Effector CD8-positive, alpha-beta T cell (primary cell): Measurements from ENCODE around the gene MRPL14.

ENCODE experiments used
- DNase-seq: peaks from one replicate; lab custom pipeline; 2025; lab: John Stamatoyannopoulos, UW

The MRPL14 gene

DNA sequence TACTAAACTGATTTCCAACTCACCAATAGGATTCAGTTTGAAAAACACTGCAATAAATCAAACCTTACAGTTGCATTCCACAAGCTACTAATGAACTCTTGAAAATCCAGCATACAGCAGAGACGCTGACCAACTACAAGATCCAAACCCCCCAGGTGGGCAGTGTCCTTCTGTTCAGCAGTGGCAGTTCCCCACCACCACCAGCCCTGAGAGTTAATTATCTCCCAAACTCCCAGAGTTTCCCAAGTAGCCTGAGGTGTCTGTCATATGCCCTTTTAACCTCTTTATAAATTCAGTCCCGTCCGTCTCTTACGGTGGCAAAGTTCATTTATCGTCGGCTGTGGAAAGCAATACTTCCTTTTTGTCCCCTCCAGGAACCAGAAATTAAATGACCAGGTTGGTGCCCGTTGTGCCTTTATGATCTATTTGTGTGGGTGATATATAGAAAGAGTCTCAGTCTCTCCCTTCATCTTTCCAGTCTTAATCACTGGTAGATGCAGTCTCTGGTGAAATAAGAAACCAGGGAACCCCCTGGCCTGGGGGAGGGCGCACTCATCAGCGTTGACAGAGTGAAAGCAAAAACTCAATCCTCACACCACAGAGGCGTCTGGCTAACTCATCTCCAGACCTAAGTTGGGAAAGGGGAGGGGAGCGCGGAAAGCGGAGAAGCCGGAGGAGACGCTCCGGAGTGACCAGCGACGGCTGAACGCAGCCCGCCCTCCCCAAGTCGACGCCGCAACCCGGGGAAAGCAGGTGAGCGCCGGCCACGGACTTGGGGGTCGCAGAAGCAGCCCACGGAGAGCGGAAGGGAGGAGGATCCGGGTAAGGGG lies 717 bp downstream of the MRPL14 start:
- peak; percentile 56 for DNase-seq

DNA sequence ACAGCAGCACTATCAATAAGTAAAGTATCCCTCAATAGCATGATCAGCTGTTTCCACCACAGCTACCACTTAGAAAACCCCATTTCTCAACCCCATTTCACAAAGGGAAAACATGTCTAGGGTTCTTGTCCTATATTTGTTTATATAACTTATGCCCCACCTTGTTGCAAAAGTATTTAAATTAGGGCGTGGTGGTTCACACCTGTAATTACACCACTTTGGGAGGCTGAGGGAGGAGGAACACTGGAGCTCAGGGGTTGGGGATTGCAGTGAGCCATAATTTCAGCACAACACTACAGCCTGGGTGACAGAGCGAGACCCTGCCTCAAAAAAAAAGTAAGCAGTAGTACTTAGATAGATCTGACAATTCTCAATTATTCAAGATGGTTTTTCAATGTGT lies 3.7 kb downstream of the MRPL14 start:
- no peak for DNase-seq

DNA sequence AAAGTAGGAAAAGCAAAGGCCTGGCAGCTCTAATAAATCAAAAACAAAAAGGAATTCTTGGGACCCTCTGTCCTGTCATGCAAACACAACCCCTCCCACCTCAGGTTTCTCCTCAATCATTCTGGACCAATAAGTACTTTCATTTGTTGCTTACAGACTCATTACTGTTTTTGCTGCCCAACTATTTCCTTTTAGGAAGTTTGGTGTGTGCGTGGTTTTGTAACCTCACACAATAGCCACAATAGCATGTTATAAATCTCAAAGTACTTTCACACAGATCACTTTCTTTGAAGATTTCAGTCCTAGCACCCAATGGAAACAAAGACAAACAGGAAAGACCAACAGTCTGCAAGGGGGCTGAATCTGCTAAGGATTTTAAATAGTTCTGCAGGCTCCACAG lies 4.5 kb downstream of the MRPL14 start:
- no peak for DNase-seq

DNA sequence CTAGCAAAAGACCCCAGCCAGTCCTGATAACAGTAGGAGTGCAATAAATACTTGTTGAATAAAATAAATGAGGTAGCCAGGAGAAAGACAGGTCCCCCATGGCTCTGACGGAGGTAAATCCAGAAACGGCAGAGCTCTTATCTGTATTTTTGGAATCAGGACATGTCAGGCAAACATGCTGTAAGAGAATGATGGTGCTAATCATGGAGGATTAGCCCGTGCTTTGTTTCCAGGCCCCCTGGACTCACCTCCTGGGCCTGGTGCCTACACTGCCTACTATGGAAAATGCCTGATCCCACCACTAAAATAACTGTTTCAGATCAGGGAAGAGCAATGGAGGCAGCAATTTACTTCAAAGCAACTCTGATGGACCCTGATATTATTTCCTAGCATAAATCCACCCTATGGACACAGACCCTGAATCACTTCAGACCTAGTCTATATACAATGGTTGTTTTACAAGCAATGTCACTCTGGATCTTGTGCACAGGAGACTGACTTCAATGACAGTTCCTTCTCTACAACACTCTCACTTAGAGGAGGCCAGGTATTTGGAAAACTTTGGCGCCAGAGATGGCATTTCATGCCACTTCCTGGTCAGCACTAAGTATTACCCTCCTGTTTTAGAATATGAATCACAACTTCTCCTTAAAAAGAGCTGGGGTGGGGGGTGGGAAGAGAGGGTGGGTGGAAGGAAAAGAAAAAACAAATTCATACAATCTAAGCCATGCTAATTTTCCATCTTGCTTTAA lies 6.4 kb downstream of the MRPL14 start:
- DNase-seq: no peak

DNA sequence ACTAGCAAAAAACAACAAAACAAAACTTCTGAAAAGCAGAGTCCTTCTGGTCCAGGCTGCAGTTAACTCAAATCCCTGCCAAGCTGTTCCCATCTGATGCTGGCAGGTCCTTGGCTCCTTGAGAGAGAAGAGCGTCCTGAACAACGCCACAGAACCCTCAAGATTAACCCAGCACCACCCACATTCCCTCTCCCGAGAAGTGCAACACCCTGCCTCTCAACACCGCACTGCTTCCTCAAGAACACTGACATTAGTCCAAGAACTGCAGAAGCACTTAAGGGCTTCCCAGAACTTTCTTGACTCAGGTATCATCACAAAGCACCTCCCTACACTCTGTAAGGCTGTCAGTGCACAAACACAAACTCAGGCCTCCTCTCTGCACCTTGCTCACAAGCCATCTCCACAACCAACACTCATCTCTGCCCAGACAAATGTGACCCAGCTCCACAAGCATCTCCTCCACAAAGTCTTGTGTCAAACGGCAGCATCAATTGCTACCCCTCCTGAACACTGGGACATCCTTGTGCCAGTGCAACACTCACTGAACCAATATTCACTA lies 7.5 kb downstream of the MRPL14 start:
- no peak for DNase-seq

DNA sequence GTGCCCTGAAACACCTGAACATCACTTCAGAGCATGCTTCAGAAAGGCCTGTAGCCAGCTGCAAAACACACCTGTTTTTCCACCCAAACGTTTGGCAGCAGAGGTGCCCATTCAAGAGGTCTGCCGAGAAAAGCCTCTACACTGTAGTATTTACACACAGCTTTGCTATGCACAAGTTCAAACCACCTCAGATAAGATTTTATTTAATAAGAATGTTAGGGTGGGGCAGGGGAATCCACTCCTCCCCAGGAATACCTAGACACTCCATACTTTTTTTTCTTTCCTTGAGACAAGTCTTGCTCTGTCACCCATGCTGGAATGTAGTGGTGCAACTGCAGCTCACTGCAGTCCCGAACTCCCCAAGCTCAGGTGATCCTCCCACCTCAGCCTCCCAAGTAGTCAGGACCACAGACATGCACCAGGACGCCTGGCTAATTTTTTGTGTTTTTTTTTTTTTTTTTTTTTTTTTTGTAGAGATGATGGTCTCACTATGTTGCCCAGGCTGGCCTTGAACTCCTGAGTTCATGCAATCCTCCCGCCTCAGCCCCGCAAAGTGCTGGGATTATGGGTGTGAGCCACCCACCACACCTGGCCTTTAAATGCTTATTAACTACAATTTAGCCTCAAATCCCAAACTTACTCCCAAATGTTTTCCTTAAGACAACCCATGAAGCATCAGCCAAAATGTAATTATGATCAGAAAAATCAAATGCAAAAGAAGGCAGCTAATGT lies 9.7 kb downstream of the MRPL14 start:
- no peak for DNase-seq

DNA sequence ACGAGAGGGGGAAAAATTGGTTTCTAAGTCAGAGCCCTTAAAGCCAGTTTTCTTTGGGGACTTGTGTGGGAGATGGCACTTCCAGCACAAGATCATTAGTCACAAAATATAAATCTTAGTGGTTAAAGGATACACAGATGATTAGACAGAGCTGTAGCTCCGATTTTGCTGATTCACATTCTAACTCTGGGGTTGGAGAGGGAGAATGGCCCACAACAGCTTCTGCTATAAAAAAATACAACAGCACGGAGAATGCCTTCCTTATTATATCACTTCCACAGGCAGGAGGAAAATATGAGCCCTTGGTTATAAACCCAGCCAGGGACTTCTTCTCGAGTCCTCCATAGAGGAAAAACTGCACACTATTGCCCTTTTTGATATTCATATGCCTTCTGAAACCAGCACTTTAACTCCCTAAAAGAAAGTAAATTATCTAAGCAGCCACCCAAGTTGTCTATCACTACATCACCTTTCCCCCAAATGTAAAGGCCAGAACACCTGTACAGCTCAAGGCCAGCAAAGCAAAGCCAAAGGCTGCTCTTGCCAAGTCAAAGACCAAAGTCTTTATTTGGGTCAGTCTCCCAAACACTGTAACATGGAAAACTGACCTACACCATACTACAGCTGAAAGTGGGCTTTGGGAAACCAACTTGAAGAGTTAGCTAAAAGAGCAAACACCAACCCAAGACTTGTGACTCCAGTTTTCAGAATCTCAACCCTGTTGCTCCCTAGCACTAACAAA lies 10.4 kb downstream of the MRPL14 start:
- no peak for DNase-seq

DNA sequence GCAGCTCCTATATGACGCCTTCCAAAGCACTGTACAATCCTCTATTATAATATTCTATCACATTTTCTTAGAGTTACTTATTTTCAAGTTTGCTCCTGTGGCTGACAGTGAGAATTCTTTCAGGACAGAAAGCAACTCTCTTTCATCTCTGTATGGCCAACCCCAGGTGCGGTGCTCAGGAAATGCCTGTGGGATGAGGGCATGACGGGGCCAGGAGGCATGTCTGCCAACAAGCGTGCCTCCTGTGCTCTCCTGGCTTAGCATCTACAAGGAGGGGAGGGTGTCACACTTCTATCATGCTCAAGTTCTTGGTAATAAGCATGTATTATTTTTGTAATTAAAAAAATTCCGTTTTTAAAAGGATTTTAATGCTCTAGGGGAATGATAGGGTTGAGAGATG lies 11.4 kb downstream of the MRPL14 start:
- DNase-seq: no peak

DNA sequence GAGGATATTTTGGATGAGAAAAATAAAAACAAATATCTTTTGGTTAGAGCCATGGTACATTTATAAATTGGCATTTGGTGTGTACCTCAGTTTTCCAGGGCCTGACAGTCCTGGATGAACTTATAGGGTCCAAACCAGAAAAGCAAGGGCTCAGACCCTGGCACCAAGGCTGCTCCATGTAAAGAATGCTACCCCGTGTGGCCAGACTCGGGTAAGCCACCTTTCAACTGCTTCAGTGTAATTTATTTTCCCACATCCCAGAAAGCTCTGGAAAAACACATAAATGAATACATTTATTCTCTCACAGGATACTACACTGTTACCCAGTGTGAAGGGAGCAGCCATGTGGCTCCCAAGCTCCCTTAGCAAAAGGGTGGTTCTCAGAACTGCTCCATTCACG lies 13.8 kb downstream of the MRPL14 start:
- no peak for DNase-seq

DNA sequence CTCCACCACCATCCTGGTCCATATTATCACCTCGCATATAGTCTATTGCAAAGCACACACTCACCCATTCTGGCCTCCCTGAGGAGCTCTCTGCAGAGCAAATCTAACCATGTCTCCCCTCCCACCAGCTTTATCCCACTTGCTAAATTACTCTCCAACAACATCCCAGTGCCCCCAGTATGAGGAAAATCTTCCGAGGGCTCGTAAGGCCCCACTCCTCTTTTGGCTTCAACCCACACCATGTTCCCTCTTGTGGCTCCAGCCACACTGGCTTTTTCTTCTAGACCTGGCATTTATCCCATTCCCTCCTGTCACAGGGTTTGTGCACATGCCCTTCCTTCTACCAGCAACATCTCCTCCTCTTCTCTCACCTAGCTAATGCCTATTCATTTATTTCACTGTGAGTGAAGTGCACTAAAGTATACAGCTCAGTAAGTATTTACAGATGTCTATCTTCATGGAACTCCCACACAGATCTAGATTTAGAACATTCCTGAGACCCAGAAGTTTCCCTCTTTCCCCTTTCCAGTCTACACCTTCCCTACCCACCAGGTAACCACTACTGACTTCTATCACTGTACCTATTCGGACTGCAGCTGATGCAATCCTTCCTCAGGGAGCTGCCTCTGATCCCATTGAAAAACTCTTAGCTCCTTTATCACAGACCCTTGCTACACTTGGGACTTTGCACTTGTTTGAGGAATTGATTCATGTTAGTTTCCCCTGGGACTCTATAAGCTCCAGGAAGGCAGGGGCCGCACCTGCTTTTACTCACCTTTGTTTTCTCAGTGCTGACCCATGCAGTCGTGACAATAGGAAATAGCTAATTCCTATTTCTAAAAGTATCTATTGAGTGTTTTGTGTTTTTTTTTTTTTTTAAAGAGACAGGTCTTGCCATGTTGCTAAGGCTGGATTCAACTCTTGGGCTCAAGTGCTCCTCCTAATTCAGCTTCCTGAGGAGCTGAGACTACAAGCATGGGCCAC lies 15.5 kb downstream of the MRPL14 start:
- DNase-seq: no peak

DNA sequence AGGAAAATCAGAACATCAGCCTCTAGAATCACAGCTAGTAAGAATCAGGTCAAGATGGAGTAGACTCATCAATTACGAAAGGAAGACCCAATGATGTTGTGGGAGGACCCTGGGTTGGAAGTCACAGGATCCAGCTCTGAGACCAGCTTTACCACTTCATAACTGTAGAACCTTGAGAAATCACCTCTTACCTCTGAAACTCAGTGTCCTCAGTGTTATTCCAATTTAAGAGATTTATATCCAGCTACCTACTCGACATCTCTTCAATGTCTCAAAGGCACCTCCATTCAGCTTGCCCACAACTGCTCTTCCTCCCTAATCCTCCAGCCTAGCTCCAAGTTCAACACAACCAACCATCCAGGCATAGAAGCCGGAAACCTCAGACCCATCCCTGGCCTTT lies 16.3 kb downstream of the MRPL14 start:
- no peak for DNase-seq

DNA sequence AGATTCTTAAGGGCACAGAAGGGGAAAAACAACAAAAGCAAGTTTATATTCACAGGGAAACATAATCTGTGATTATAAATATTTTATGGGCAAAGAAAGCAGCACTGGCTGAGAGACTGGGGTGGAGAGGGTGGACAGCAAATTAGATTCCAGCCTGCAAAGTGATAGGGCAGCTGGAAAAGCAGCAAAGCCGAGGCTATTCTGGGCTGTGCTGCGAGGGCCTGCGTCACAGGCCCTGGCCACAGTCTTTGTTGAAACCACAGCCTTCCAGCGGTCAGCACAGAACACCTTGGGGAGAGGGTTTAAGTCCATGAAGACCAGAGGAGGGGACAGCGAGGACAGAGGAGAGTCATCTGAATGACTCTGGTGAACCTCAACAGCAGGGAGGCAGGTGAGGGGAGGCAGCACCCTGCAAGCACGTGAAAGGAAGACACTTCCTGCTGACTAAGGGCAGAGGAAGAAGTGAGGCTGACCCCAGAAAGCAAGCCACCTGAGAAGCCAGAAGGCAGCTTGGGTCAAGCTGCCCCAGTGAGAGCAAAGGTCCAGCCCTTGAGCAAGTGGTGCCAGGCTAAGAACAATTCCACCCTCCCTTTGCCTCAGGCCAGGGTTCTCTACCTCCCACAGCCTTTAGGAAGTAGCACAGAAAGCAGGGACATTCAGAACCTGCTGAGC lies 17.1 kb downstream of the MRPL14 start:
- DNase-seq: no peak

DNA sequence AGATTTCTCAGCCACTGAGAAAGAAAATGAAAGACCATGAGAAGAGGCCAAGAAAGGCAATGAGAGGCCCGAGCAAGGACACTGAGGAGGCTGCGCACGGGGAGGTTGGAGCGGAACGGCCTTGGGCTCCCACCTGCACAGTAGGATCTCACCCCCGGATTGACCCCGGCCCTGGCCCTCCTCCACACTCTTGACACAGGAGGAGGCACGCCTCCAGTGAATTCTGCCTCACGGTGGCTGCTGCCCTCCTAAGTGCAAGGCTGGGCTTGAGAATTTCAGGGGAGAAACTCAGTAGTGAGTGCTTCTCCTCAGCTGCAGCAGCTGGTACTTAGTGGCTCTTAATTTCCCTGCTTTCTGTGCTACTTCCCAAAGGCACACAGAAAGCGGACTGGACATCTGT lies 18.0 kb downstream of the MRPL14 start:
- no peak for DNase-seq

DNA sequence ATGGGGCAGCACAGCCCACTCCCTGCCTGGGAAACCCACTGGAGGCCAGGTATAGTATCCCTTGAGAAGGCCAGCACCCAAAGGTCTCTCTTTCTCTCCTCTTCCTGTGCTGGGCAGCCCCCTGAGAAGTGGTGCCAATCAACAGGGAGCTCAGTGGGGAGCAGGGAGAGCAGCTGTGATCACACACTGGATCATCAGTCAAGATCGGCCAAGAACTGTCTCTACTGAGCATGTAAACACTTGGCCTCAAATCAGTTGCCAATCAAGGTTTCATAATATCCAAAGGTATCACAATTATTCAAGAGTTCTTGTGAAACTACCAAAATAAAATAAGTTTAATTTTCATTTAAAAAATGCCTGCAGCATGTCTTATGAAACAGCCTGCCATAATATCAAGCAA lies 18.8 kb downstream of the MRPL14 start:
- DNase-seq: no peak

DNA sequence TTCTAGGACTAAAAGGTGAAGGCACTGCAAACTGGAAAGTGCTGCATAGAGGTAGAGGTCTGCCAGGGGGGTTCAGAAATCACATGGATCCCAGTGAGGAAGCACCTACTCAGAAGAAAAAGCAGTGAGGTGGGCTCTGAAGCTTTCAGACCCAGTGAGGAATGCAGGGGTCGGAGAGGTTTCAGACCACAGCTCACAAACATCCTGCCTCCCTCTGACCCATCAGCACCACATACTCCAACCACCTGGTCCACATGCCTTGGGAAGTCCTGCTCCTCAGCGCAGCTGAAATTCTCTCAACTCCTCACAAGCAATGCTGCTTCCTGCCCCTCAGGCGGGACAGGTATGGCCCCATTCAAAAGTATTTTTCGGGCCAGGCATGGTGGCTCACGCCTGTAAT lies 20.2 kb downstream of the MRPL14 start:
- no peak for DNase-seq

DNA sequence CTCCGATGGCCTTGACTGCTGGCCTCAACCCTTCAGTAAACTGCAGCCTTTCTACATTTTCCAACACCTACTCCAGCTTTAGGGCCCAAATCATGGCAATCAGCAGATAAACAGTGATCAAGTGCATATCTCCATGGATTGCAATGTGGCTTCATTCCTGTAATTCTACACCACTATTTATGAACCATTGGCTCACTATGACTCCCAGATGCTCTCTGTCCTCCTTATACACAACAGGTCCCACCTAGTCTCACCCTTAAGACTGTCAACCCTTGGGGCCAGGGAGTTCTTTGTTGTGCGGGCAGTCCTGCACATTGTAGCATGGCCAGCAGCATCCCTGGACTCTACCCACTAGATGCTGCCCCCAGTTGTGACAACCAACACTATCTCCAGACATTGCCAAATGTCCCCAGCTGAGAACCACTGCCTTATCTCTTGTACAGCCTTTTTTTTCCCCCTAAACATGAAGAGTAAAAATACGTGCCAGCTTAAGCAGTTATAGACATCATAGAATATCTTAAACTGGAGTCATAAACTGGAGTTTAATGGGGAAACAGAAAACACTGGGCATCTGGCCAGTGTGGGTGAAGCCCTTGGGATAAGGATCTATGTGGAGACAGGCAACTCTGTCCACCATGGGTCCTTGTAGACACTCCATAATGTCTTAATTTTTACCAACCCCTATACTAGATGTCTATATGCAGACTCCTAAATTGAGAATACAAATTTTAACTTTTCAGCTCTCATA lies 21.1 kb downstream of the MRPL14 start:
- no peak for DNase-seq

DNA sequence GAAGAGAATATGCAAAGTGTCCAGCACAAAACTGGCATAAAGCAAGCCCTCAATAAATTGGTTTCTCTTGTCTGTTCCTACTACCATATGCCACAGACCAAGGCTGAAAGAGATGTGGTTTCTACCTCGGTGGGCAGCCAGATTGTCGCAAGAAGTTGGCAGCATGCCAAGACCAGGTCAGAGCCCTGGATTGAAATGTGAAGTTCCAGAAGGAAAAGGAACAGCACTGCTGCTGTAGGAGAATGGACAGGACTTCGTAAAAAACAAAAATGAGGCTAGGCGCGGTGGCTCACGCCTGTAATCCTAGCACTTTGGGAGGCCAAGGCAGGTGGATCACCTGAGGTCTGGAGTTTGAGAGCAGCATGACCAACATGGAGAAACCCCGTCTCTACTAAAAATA lies 22.1 kb downstream of the MRPL14 start:
- DNase-seq: no peak

DNA sequence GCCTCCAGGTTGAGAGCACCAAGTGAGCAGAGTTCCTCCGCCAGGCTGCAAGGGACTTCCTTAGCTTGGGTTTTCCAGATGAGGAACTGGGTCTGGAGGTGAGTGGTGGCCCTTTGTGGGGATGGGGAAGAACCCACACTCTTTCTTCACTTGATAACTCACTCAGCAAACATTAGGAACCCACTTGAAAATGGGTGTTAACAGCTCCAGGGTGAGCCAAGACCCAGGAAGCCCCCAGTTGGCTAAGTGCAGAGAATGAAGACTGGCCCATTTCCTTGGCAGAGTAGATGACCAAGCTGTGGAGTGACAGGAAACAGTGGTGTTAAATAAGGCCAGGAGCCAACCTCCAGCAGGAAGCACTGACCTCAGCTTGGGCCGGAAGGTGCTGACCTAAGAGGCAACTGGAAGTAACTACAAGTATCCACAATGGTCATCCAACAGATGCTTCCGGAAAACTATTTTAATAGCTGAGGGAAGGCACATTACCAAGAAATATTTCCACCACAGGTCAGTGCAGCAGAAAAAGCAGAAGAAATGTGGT lies 22.7 kb downstream of the MRPL14 start:
- DNase-seq: no peak

DNA sequence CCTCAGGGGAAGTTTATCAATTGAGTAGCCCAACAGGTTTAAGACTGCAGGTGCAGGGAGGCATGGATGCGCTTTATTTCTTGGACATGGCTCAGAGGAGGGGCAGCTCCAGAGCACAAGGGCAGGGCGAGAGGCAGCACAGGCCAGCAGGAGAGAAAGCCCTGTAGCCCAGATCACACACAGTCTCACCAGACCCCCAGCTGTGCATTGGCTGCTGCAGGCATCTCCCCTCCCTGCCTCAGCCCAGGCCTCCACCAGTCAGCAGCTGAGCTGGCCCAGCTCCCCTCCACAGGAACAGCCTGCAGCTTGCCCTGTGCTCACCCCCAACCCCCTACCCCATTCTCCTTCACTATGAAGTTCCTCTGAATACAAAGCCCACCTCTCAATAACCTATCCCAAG lies 24.7 kb downstream of the MRPL14 start:
- no peak for DNase-seq
